ENCODE results near the gene ZNF280A.
"Not testable (repeated sequence)": the region's sequence is repeated elsewhere in the genome, so short reads cannot be mapped to it uniquely, and the experiment has no call there.

Gene ZNF280A

GRCh38 chr22:22538226-22538989 lies 18.3 kb upstream of the ZNF280A start:
- no peak for DNase-seq

GRCh38 chr22:22536916-22537315 lies 16.8 kb upstream of the ZNF280A start:
- no peak for DNase-seq

- DNase-seq, result no peak
Observed at GRCh38 chr22:22536515-22536914, 16.4 kb upstream of the ZNF280A start.

GRCh38 chr22:22535662-22536061 lies 15.6 kb upstream of the ZNF280A start:
- no peak for DNase-seq

GRCh38 chr22:22534604-22535415 lies 14.7 kb upstream of the ZNF280A start:
- DNase-seq, result no peak

- DNase-seq, result no peak
Observed at GRCh38 chr22:22533863-22534262, 13.8 kb upstream of the ZNF280A start.

GRCh38 chr22:22533417-22533816 lies 13.3 kb upstream of the ZNF280A start:
- no peak for DNase-seq

GRCh38 chr22:22532547-22533071 lies 12.5 kb upstream of the ZNF280A start:
- DNase-seq, result not testable (repeated sequence)

GRCh38 chr22:22531770-22532546 lies 11.9 kb upstream of the ZNF280A start:
- no peak for DNase-seq

- no peak for DNase-seq
Observed at GRCh38 chr22:22528780-22529179, 8.7 kb upstream of the ZNF280A start.

- DNase-seq, result no peak
Observed at GRCh38 chr22:22527312-22527711, 7.2 kb upstream of the ZNF280A start.

- DNase-seq, result no peak
Observed at GRCh38 chr22:22526125-22526912, 6.2 kb upstream of the ZNF280A start.

GRCh38 chr22:22523494-22523893 lies 3.4 kb upstream of the ZNF280A start:
- DNase-seq, result no peak

- no peak for DNase-seq
Observed at GRCh38 chr22:22521631-22522030, 1.6 kb upstream of the ZNF280A start.

- no peak for DNase-seq
Observed at GRCh38 chr22:22520667-22521602, 865 bp upstream of the ZNF280A start.

- no peak for DNase-seq
Observed at GRCh38 chr22:22519591-22519990, 479 bp downstream of the ZNF280A start.

- no peak for DNase-seq
Observed at GRCh38 chr22:22516992-22517391, 3.1 kb downstream of the ZNF280A start.

GRCh38 chr22:22515890-22516289 lies 4.2 kb downstream of the ZNF280A start:
- DNase-seq, result no peak

GRCh38 chr22:22514431-22514830 lies 5.6 kb downstream of the ZNF280A start:
- DNase-seq, result peak; percentile 0

GRCh38 chr22:22513619-22514018 lies 6.5 kb downstream of the ZNF280A start:
- DNase-seq, result no peak

- DNase-seq, result no peak
Observed at GRCh38 chr22:22512951-22513350, 7.1 kb downstream of the ZNF280A start.
